Ovary (tissue), 9 donors: ENCODE results near the gene BRD7. TPM values are rescaled to one million over a fixed set of nuclear protein-coding genes. Genes with fewer than 3 reads are reported as not detected.

Source experiments
- DNase-seq, 5 donors: peaks; one replicate each; pipeline ENCODE4 v3.0.0-alpha.2; 2019 to 2020
- H3K27ac ChIP-seq, 2 donors: fragments of 200-600 bp; one replicate each; pipeline versions ENCODE4 v1.5.1 to v1.8.0; 2019 to 2022
- H3K27me3 ChIP-seq: fragments of 200-600 bp; one replicate; pipeline ENCODE4 v1.8.0; 2022
- H3K36me3 ChIP-seq: fragments of 200-600 bp; sonication (generic); one replicate; pipeline ENCODE4 v1.5.1; 2019
- H3K4me1 ChIP-seq: one replicate; pipeline ENCODE4 v1.8.1; 2013; ENCODE audit warnings: mild to moderate bottlenecking, moderate library complexity; ENCODE audit not compliant: insufficient read depth
- H3K4me3 ChIP-seq: fragments of 200-600 bp; sonication (generic); one replicate; pipeline ENCODE4 v1.5.1; 2017
- H3K9me3 ChIP-seq, 2 donors: fragments of 200-600 bp in 1 of 2; sonication (generic) in 1 of 2; one replicate each; pipeline versions ENCODE4 v1.5.1 to v1.8.1; 2013 to 2019; ENCODE audit warnings: mild to moderate bottlenecking in 1 of 2, moderate library complexity in 1 of 2
- EP300 ChIP-seq: sonication (generic); formaldehyde crosslinking; IDR thresholded peaks from one replicate; pipeline ENCODE4 v1.6.1; 2017; ENCODE audit warnings: antibody characterized with exemption
- POLR2A ChIP-seq: fragments of 450-650 bp; IDR thresholded peaks from one replicate; pipeline ENCODE4 v1.6.1; 2017; ENCODE audit warnings: antibody characterized with exemption, mild to moderate bottlenecking, moderate library complexity
- WGBS, 3 donors: extraction: QIAGEN DNeasy Blood & Tissue Kit in 1 of 3; methylation state at CpG; one replicate each; pipeline versions ENCODE4 v1.1.5 to v1.1.7; 2013 to 2017; 5-methylcytosine and 5-hydroxymethylcytosine counted together
- intact Hi-C, 4 donors: fragments of 100-400 bp; cut with DNase I; formaldehyde crosslinking; loops; one replicate each; pipeline versions ENCODE4 v1.11.0 to v1.15.1; 2022 to 2023
- polyA plus RNA-seq, 2 donors: library from polyadenylated mRNA; stranded (reverse); fragments of 200-250 nt in 1 of 2; fragments of 350-450 nt in 1 of 2; fragmentation: Illumina TruSeq in 1 of 2; extraction: RNeasy Lipid Tissue Mini Kit (QIAGEN cat#74804) in 1 of 2; gene quantifications; one replicate each; pipeline ENCODE4 v1.2.3, GENCODE V29; 2013 to 2014
- total RNA-seq, 7 donors: library from RNA; depleted of rRNA in 2 of 7; stranded (reverse); fragments of >200 nt in 2 of 7; fragmentation: NEBNext Ultra II Directional in 3 of 7; extraction: Animal tissue kit (Norgen Biotek cat#: 25700) in 3 of 7; gene quantifications; one replicate each; pipeline versions ENCODE4 v1.1.0 to v1.2.4, GENCODE V29; 2016 to 2023
- TF ChIP-seq, protein P1 (sequence below), 3 donors: fragments of 450-650 bp in 2 of 3; fragments of 200-600 bp in 1 of 3; IDR thresholded peaks; one replicate each; pipeline versions ENCODE4 v1.5.1 to v1.8.0; 2016 to 2022; ENCODE audit warnings: antibody characterized with exemption in 3 of 3, mild to moderate bottlenecking in 1 of 3
- donor health status: DM: no; HTN: no; CAD: no; lungs with moderate emphysema.
- donor health status: DM: no; HTN: no; CAD: no.
- donor health status: Bipolar disorder and iron deficiency.
- donor health status: DM: yes; HTN: yes; CAD: no.
- donor health status: DM: no; HTN: no; CAD: no.
- donor health status: DM: yes; HTN: yes; CAD: no.

Gene BRD7
- total and polyA plus RNA-seq, 9 donors, result 30.0 to 75.1 (median 53.5) TPM

DNA sequence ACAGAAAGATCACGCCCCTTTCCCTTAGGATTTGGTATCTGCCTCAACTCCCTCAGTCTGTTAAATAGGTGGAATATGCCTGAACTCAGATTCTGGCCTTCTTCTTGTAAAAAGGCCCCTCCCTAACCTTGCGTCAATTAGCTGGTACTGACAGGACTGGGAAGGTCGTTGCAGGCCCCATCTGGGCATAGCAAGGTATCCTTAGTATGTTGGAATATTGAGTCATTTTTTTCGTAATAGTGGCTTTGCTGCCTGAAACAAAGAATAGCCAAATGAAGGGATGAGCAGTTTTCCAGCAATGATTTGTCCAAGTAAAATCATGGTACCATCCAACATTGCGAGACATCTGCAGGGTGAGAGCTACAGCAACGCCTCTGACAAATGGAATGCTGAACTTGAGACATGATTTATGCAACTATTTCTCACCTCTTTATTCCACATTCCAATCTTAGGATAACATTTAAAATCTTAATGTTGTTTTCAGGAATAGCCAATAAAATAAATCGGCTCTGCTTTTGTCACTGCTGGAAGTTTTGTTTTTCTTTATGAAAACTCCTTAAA, 39.3 kb upstream of the BRD7 start:
- 50 to 75% (median 67%) methylated on average over 7 of the region's 7 CpGs for whole genome bisulfite sequencing, 3 donors
- Histone ChIP-seq H3K4me1 (no peaks in the 10 kb centered on the region), H3K36me3 (no peaks in the 10 kb centered on the region), H3K4me3 (no peak overlapping the region), H3K27ac (no peak overlapping the region), H3K9me3 (no peaks in the 10 kb centered on the region), H3K27me3 (no peaks in the 10 kb centered on the region)
- TF ChIP-seq POLR2A, result no peak
- TF ChIP-seq EP300, result no peak
- TF ChIP-seq, protein P1, sequence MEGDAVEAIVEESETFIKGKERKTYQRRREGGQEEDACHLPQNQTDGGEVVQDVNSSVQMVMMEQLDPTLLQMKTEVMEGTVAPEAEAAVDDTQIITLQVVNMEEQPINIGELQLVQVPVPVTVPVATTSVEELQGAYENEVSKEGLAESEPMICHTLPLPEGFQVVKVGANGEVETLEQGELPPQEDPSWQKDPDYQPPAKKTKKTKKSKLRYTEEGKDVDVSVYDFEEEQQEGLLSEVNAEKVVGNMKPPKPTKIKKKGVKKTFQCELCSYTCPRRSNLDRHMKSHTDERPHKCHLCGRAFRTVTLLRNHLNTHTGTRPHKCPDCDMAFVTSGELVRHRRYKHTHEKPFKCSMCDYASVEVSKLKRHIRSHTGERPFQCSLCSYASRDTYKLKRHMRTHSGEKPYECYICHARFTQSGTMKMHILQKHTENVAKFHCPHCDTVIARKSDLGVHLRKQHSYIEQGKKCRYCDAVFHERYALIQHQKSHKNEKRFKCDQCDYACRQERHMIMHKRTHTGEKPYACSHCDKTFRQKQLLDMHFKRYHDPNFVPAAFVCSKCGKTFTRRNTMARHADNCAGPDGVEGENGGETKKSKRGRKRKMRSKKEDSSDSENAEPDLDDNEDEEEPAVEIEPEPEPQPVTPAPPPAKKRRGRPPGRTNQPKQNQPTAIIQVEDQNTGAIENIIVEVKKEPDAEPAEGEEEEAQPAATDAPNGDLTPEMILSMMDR (IDR thresholded peaks at IDR 0.05), result no peak
- no peak for DNase-seq
- intact Hi-C loops, result loop anchor here in 1 of 4 donors (10.0 kb wide), 1 partner anchor 57 kb away; no protein-coding TSS in a partner anchor

DNA sequence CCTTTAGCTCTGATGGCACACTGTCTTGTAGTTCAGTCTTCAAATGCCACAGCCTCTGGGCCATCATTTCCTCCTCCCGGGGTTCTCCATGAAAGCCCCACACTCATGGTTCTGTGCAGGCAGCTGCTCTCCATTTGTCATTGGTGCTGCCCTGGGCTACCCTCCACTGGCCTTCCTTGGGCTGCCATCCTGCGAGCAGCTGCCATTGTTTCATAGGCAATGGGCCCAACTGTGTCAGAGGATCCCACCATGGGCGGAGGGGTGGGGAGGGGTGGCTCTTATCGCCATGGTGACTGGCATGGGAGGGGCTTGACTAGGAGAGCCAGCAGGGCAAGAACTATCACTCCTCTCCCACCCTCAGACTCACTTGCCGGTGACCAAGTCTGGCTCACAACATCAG, 38.6 kb upstream of the BRD7 start:
- Histone ChIP-seq H3K4me1 (no peaks in the 10 kb centered on the region), H3K27me3 (no peaks in the 10 kb centered on the region), H3K27ac (no peak overlapping the region), H3K9me3 (no peaks in the 10 kb centered on the region), H3K36me3 (no peaks in the 10 kb centered on the region), H3K4me3 (no peak overlapping the region)
- DNase-seq, result no peak
- intact Hi-C loops, result loop anchor here in 1 of 4 donors (10.0 kb wide), 1 partner anchor 57 kb away; no protein-coding TSS in a partner anchor
- TF ChIP-seq, protein P1 (IDR thresholded peaks at IDR 0.05), result no peak
- TF ChIP-seq POLR2A (no peak), EP300 (no peak)
- 76 to 81% (median 78%) methylated on average over 5 of the region's 5 CpGs for WGBS, 3 donors

DNA sequence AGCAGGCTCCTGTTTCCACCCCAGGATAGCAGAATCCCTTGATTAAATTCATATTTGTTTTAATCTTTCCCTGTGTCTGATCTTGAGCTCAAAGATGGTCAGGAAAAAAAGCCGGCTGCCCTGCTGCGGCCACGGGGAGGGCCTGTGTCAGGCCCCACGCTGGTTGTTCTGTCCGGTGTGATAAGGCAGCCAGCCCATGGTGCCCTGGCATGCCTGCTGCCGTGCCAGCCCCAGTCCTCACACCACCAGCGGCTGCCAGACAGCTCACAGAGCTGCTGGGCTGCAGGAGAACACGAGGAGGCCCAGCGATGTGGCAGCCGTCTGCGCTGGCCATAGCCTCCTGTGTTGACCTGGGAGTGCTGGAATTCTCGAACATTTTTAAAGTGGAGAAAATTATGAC, 34.7 kb upstream of the BRD7 start:
- H3K4me1 ChIP-seq, result no peaks in the 10 kb centered on the region
- DNase-seq, result no peak
- H3K27me3 ChIP-seq, result no peaks in the 10 kb centered on the region
- intact Hi-C loops, result loop anchor here in 1 of 4 donors (10.0 kb wide), 1 partner anchor 61 kb away; no protein-coding TSS in a partner anchor
- 64 to 78% (median 71%) methylated on average over 12 of the region's 12 CpGs for WGBS, 3 donors
- no peak overlapping the region for H3K4me3 ChIP-seq
- no peaks in the 10 kb centered on the region for H3K9me3 ChIP-seq
- TF ChIP-seq, protein P1 (IDR thresholded peaks at IDR 0.05), result no peak
- TF ChIP-seq EP300, result no peak
- H3K27ac ChIP-seq, result no peak overlapping the region
- no peaks in the 10 kb centered on the region for H3K36me3 ChIP-seq

DNA sequence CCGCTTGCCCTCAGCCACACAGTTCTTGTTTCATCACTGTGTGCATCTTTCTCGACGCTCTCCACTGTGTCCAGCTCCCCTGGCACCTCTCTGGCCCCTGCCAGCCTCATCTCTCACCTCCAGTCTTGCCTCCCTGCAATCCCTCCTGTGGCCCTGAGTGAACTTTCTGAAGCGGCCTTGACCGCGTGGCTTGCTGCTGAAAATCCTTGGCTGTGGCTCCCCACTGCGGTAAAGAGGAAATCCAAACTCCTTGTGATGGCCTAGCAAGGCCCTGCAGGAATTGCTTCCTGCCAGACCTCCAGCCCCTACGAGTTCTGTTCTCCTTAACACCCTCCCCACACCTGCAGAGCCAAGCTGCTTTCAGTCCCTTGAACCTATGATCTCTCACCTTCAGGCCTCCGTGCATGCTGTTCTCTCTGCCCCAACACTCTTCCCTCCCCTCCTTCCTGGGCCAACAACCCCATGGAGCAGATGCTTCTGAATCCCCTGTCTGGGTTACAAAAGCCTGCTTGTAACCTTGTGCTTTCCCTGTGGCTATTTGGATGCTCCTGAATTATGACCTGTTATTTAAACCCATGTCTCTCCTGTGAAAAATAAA, 33.6 kb upstream of the BRD7 start:
- Histone ChIP-seq H3K4me3 (no peak overlapping the region), H3K27me3 (no peaks in the 10 kb centered on the region), H3K27ac (no peak overlapping the region), H3K9me3 (no peaks in the 10 kb centered on the region), H3K36me3 (no peaks in the 10 kb centered on the region), H3K4me1 (no peaks in the 10 kb centered on the region)
- 68 to 74% (median 70%) methylated on average over 9 of the region's 9 CpGs for WGBS, 3 donors
- intact Hi-C loops, result loop anchor here in 1 of 4 donors (10.0 kb wide), 1 partner anchor 62 kb away; no protein-coding TSS in a partner anchor
- TF ChIP-seq, protein P1 (IDR thresholded peaks at IDR 0.05), result no peak
- no peak for TF ChIP-seq EP300
- no peak for TF ChIP-seq POLR2A
- no peak for DNase-seq
